Gastrocnemius medialis (tissue), 4 donors: ENCODE measurements around the gene CORO6. TPM values are rescaled to one million over a fixed set of nuclear protein-coding genes. Genes with fewer than 3 reads are reported as not detected.

Source experiments
- ATAC-seq, 2 donors: fragments of 150-250 bp; one replicate each; pipeline ENCODE4 v1.9.1; 2016
- DNase-seq, 2 donors: peaks; one replicate each; pipeline ENCODE4 v3.0.0-alpha.2; 2019
- H3K27ac ChIP-seq, 4 donors: fragments of 200-600 bp; sonication (generic); 1 replicate in 1 of 4; 2 replicates in 3 of 4; pipeline ENCODE4 v1.5.1; 2016 to 2018; ENCODE audit warnings: mild to moderate bottlenecking in 2 of 4, moderate library complexity in 1 of 4
- H3K27me3 ChIP-seq, 3 donors: fragments of 200-600 bp; sonication (generic) in 2 of 3; 1 replicate in 1 of 3; 2 replicates in 2 of 3; pipeline versions ENCODE4 v1.5.1 to v1.6.0; 2016 to 2019; ENCODE audit warnings: mild to moderate bottlenecking in 1 of 3, moderate library complexity in 1 of 3
- H3K36me3 ChIP-seq, 2 donors: fragments of 200-600 bp; sonication (generic) in 1 of 2; one replicate each; pipeline ENCODE4 v1.5.1; 2017 to 2018
- H3K4me1 ChIP-seq, 2 donors: fragments of 200-600 bp; sonication (generic) in 1 of 2; one replicate each; pipeline ENCODE4 v1.5.1; 2016 to 2017; ENCODE audit warnings: mild to moderate bottlenecking in 2 of 2
- H3K4me3 ChIP-seq, 4 donors: fragments of 200-600 bp; sonication (generic) in 3 of 4; 1 replicate in 1 of 4; 2 replicates in 3 of 4; pipeline ENCODE4 v1.5.1; 2016 to 2019; ENCODE audit warnings: mild to moderate bottlenecking in 2 of 4
- H3K9me3 ChIP-seq, 3 donors: fragments of 200-600 bp; sonication (generic) in 2 of 3; 1 replicate in 1 of 3; 2 replicates in 2 of 3; pipeline ENCODE4 v1.5.1; 2016 to 2019
- CTCF ChIP-seq, 5 experiments: fragments of 450-650 bp in 3 of 5; fragments of 200-600 bp in 2 of 5; sonication (generic) in 2 of 5; IDR thresholded peaks in 4 of 5; conservative IDR thresholded peaks in 1 of 5; 1 replicate in 4 of 5; 2 replicates in 1 of 5; pipeline ENCODE4 v1.5.1; 2016 to 2019; ENCODE audit warnings: antibody characterized with exemption in 5 of 5, mild to moderate bottlenecking in 3 of 5, moderate library complexity in 3 of 5
- POLR2A ChIP-seq, 2 donors: fragments of 450-650 bp; IDR thresholded peaks; one replicate each; pipeline ENCODE4 v1.6.1; 2017; ENCODE audit warnings: antibody characterized with exemption in 2 of 2, mild to moderate bottlenecking in 2 of 2, moderate library complexity in 2 of 2
- in situ Hi-C, 4 donors: fragments of 200-750 bp; cut with MboI; loops; one replicate each; pipeline versions ENCODE4 v1.15.0 to v1.8.0; 2017; ENCODE audit warnings: low sequenced_read_pairs in 4 of 4
- intact Hi-C: fragments of 100-400 bp; cut with DNase I; formaldehyde crosslinking; loops from one replicate; pipeline ENCODE4 v1.15.1; 2023; ENCODE audit warnings: low total_unique reads
- total RNA-seq, 4 donors: library from RNA; depleted of rRNA; stranded (reverse); fragments of >200 nt; gene quantifications; one replicate each; pipeline versions ENCODE4 v1.1.0 to v1.2.3, GENCODE V29; 2016

CORO6 gene
- total RNA-seq, 4 donors from 2014 or later: 409 to 694 (median 563) TPM

- no peaks in the 10 kb centered on the region for H3K36me3 ChIP-seq
- peaks cover 30 to 35% of the 10 kb centered on the region in 2 donors for H3K4me1 ChIP-seq
- intact Hi-C loops (no loop called here), in situ Hi-C loops (loop anchor here in 1 of 4 donors (25.0 kb wide), 1 partner anchor 342 kb away; the partner anchor contains the start of genes EFCAB5 and SSH2)
- H3K4me3 ChIP-seq: no peak overlapping the region
- TF ChIP-seq CTCF (IDR thresholded peaks at IDR 0.05 in 4 of 5, conservative IDR thresholded peaks at IDR 0.05 in 1 of 5) (no peak), POLR2A (IDR thresholded peaks at IDR 0.05) (no peak)
- ATAC-seq (no peak), DNase-seq (no peak)
- H3K27ac ChIP-seq: no peak overlapping the region
- H3K9me3 ChIP-seq: no peaks in the 10 kb centered on the region
- H3K27me3 ChIP-seq: no peaks in the 10 kb centered on the region
These were observed 27.4 kb downstream of the CORO6 start for GRCh38 chr17:29595107-29595942.

- DNase-seq: no peak
- no peak for TF ChIP-seq POLR2A (IDR thresholded peaks at IDR 0.05)
- no peak for TF ChIP-seq CTCF (IDR thresholded peaks at IDR 0.05 in 4 of 5, conservative IDR thresholded peaks at IDR 0.05 in 1 of 5)
- no peak overlapping the region for H3K27ac ChIP-seq
- in situ Hi-C loops (loop anchor here in 1 of 4 donors (25.0 kb wide), 1 partner anchor 343 kb away; the partner anchor contains the start of genes EFCAB5 and SSH2), intact Hi-C loops (no loop called here)
- H3K9me3 ChIP-seq: no peaks in the 10 kb centered on the region
- no peak for ATAC-seq
- peak overlapping the region in 1 of 4 donors; percentile 57 for H3K4me3 ChIP-seq
- H3K36me3 ChIP-seq: no peaks in the 10 kb centered on the region
- peaks cover 36 to 40% of the 10 kb centered on the region in 2 donors for H3K4me1 ChIP-seq
- H3K27me3 ChIP-seq: no peaks in the 10 kb centered on the region
These were observed 28.1 kb downstream of the CORO6 start for GRCh38 chr17:29594519-29595090.

DNA sequence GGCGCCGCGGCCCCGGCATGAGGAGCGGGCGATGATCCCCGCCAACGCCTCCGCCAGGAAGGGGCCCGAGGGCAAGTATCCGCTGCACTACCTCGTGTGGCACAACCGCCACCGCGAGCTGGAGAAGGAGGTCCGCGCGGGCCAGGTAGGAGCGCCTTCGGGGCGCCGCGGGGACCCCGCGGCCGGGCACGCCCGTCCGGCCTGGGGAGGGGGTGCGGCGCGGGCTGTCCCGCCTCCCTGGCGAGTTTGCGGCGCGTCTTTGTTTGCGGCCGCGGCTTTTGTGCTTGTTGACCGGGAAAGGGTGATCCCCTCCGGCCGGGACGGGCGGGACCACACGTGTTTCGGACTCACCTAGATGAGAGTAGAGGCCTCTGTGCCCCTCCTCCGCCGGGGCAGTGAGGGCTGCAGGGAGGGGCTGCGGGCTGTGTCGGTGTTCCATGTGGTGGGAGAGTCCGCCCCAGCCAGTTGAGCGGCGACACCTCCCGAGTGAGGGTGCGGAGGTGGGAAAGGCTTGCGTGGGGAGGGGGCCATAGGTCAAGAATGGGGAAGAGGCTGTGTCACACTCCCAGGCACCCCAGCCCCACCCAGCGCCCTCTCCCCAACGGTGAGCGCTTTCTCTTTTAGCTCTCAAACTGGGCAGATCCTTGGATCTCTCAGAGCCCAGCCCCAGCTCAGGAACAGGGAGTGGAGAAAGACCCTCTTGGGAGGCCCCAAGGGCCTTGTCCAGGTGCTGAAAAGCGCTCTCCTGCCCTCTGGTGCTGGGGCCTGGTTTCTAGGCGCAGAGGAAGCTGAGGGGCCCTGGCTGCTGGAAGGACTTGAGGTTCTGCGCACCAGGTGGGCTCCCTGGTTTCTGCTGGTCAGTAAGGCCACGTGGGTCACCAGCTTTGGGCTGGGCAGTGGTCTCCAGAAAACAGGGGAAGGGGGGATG, 28.9 kb downstream of the CORO6 start:
- H3K4me3 ChIP-seq: peak overlapping the region; percentile 57 to 77 (median 68)
- no peaks in the 10 kb centered on the region for H3K27me3 ChIP-seq
- peak in 2 of 5 experiments; percentile 17 to 21 for TF ChIP-seq CTCF (IDR thresholded peaks at IDR 0.05 in 4 of 5, conservative IDR thresholded peaks at IDR 0.05 in 1 of 5)
- TF ChIP-seq POLR2A (IDR thresholded peaks at IDR 0.05): no peak
- ATAC-seq (no peak), DNase-seq (no peak)
- H3K27ac ChIP-seq: peak overlapping the region in 2 of 4 donors; percentile 35 to 47
- in situ Hi-C loops (loop anchor here in 1 of 4 donors (25.0 kb wide), 1 partner anchor 343 kb away; the partner anchor contains the start of genes EFCAB5 and SSH2), intact Hi-C loops (no loop called here)
- H3K36me3 ChIP-seq: no peaks in the 10 kb centered on the region
- no peaks in the 10 kb centered on the region for H3K9me3 ChIP-seq
- H3K4me1 ChIP-seq: peaks cover 36 to 40% of the 10 kb centered on the region in 2 donors

DNA sequence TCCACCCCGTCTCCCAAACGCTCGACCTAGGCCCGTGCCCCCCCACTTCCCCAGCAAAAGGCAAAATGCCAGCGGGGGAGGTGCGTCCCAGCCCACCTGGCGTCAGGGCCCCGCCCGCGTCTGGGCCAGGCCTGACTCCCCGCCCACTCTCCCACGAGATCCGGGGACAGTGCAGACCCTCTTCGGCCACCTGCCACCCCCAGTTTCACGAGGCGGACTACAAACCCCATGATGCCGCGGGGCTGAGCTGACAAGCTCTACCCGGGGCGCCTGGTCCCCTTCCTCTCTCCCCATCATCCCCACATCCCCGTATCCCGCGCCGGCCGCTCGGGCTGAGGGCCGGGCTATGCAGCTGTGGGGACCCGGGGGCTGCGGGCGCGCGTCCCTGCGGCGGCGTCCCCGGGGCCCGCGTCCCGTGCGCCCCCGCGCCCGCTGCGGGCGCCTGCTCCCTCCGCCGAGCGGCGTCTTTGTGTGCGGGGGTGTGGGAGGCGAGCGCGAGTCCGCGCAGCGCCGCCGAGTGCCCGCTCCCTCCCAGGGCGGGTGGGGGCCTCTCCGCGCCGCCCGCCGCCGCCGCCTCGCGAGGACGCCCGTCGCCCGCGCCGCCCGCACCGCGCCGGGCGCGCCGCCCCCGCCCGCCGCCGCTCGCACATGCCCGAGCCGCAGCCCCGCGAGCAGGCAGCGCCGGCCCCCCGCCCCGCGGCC, 29.7 kb downstream of the CORO6 start, which contains the start of gene ANKRD13B:
Gene ANKRD13B (plus strand): TSS at position 283 of the 702 bp plus-strand sequence. CDS start 490 bp downstream, outside the sequence.
- H3K27ac ChIP-seq: peak within 1 kb of the TSS; percentile 85 to 98 (median 93)
- in situ Hi-C loops: loop anchor here in 1 of 4 donors (25.0 kb wide), 1 partner anchor 344 kb away; the partner anchor contains the start of genes EFCAB5 and SSH2
- ATAC-seq (no peak), DNase-seq (no peak)
- H3K27me3 ChIP-seq: no peaks in the 10 kb centered on the region
- H3K36me3 ChIP-seq: no peaks in the 10 kb centered on the region
- H3K9me3 ChIP-seq: no peaks in the 10 kb centered on the region
- TF ChIP-seq CTCF (IDR thresholded peaks at IDR 0.05 in 4 of 5, conservative IDR thresholded peaks at IDR 0.05 in 1 of 5): no peak
- TF ChIP-seq POLR2A (IDR thresholded peaks at IDR 0.05): no peak
- peak within 1 kb of the TSS; percentile 62 to 89 (median 70) for H3K4me3 ChIP-seq
- intact Hi-C loops: no loop called here
- peaks cover 39 to 47% of the 10 kb centered on the region in 2 donors for H3K4me1 ChIP-seq
